Posterior cingulate gyrus (tissue), 11 donors: ENCODE data around the gene OSGIN1.

ENCODE experiments used
- DNase-seq, 10 donors: peaks; one replicate each; pipeline versions ENCODE4 v3.0.0 to v3.0.0-alpha.2; 2020 to 2021; ENCODE audit warnings: mixed read lengths in 3 of 10
- intact Hi-C: fragments of 100-400 bp; cut with DNase I; formaldehyde crosslinking; loops from one replicate; pipeline ENCODE4 v1.15.1; 2023

Gene OSGIN1, protein sequence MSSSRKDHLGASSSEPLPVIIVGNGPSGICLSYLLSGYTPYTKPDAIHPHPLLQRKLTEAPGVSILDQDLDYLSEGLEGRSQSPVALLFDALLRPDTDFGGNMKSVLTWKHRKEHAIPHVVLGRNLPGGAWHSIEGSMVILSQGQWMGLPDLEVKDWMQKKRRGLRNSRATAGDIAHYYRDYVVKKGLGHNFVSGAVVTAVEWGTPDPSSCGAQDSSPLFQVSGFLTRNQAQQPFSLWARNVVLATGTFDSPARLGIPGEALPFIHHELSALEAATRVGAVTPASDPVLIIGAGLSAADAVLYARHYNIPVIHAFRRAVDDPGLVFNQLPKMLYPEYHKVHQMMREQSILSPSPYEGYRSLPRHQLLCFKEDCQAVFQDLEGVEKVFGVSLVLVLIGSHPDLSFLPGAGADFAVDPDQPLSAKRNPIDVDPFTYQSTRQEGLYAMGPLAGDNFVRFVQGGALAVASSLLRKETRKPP

DNA sequence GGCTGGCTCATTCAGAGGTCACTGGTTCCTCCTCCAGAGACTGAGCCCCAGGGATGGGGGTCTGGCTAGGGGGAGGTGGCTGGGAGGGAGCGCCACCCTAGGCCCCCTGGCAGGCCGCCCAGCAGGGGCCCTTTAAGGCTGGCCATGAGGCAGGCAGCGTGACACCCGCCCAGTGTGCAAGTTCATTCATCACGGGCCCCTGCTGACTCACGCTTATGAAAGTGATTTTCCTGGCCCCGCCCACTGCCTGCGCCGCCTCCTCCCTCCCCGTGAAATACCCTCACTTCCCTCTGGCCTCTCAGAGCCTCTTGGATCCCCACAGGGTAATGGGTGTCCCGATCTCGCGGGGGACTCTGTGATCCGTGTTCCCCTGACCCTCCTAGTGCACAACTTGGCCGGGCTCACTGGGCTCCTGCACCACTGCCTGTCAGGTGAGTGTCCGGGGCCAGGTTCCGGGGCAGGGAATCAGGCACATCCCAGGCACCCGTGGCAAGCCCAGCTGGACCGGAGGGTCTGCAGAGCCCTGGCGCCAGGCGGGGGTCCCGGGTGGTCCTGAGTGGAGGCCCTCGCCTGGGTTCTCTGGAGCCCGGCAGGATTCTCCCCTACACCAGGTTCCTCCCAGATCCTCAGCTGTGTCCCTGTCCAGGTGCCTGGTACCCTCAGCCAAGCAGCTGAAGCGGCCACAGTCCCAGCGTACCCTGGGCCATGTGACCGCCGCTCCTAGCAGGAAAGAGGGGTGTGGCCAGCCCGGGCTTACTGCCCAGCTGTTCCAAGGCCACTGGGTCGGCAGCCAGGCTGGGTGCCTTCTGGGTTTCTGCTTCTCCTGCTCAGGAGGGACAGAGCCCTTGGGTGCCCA, at the start of gene OSGIN1:
Gene OSGIN1 (plus strand): TSS at position 301 of the 856 bp plus-strand sequence. CDS start 4,432 bp downstream, outside the sequence.
- peak; percentile 67 to 97 (median 80) for DNase-seq
- intact Hi-C loops, result no loop called here

DNA sequence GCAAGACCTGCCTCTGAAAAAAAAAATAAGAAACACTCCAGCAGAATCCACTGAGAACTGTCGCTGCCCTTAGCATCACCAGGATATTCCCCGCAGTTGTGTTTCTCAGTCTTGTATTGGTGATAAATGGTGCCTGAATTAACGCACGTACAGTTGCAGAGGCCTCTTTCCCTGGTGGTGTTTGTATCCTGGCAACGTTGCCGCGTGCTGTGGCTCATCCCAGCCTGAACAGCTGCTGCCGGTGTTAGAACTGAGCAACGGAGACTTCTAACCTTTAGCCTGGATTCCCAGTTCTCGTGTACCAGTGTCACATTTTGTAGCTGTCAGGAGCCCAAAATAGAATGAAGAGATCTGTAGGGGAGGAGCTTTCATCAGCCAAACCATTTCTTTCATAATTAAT, 49.3 kb upstream of the OSGIN1 start:
- intact Hi-C loops, result no loop called here
- peak in 5 of 10 donors; percentile 30 to 86 (median 34) for DNase-seq

DNA sequence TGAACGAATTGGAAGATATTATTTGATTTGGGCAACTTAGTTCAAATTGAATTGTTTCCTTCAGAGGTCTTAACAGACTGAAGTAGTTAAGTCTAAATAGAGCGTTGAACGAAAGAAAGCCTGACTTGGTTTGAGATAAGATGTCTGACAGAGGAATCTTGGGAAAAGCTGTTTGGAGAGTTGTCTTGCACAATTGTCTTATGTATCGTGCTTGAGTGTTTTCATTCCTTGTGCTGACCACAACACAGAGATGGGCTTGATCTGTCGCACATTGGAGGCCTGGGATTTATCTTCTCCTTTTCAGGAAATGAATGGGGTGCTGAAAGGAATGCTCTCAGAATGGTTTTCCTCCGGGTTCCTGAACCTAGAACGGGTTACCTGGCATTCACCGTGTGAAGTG, 46.4 kb upstream of the OSGIN1 start:
- intact Hi-C loops, result no loop called here
- DNase-seq, result no peak

DNA sequence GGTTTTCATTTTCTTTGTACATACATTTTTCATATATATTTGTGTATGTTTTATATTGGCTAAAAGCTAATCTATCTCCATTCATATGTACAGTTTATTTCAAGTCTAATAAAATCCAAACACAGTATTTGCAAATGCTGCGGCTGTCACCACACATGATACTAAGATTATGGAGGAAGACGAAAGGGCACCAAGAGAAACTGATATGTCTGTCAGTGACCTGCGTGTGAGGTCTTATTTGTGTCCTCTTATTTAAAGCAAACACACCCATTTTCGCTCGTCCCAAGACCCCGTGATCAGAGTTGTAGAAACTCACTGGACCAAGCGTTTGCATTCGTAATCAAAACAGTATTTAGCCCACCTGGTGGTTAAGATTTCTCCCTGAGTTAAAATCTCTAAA, 45.9 kb upstream of the OSGIN1 start:
- no peak for DNase-seq
- intact Hi-C loops, result no loop called here

GRCh38 chr16:83907631-83908250, 45.3 kb upstream of the OSGIN1 start:
- intact Hi-C loops, result no loop called here

GRCh38 chr16:83908798-83909197, 44.2 kb upstream of the OSGIN1 start:
- intact Hi-C loops, result no loop called here
- no peak for DNase-seq

More at GRCh38 chr16:83907631-83908250, 45.3 kb upstream of the OSGIN1 start:
- no peak for DNase-seq

GRCh38 chr16:83911290-83911689, 41.8 kb upstream of the OSGIN1 start:
- intact Hi-C loops, result no loop called here
- no peak for DNase-seq

GRCh38 chr16:83912519-83913244, 40.4 kb upstream of the OSGIN1 start:
- intact Hi-C loops, result no loop called here
- DNase-seq, result no peak

DNA sequence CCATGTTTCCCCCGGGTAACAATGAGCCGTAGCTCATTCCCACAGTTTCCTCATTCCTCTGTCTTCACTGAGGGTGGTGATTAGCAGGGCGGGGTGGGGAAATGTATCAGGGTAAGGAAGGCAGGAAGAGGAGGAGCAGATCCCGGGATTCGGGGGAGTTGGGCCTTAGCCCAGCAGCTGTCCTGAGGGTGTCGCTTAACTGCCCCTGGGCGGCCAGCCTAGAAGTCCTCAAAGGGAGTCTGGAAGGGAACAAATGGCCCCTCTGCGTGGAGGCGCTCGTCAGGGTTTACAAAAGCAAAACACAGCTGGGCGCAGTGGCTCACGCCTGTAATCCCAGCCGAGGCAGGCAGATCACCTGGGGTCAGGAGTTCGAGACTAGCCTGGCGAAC, 39.8 kb upstream of the OSGIN1 start:
- intact Hi-C loops, result no loop called here
- peak in 1 of 10 donors; percentile 59 for DNase-seq

- DNase-seq, result no peak
- intact Hi-C loops, result no loop called here
Observed at GRCh38 chr16:83914091-83914710, 38.8 kb upstream of the OSGIN1 start.

DNA sequence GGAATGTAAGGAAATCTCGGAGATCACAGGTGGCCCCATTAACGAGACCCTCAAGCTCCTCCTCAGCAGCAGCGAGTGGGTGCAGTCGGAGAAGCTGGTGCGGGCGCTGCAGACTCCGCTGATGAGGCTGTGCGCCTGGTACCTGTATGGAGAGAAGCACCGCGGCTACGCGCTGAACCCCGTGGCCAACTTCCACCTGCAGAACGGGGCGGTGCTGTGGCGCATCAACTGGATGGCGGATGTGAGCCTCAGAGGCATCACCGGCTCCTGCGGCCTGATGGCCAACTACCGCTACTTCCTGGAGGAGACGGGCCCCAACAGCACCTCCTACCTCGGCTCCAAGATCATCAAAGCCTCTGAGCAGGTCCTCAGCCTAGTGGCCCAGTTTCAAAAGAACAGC, 38.0 kb upstream of the OSGIN1 start:
- intact Hi-C loops, result no loop called here
- peak in 1 of 10 donors; percentile 62 for DNase-seq

DNA sequence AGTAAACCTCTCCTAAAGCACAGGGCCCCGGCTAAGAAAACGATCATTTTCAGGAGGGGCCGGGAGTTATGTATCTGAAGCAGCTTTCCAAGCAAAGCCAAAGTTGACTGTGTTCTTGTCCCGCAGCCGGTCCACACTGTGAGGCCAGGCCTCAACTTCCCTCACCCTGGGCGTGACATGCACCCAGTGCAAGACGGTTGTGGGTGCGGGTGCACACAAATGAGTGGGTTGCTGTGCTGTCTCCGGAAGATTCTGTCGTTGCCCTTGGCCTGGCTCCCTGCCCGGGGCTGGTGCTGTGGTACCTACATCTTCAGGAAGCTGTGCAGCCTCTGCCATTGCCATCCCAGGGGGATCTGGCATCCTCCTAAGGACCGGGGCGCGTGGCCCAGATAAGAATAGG, 37.5 kb upstream of the OSGIN1 start:
- intact Hi-C loops, result no loop called here
- DNase-seq, result peak in 1 of 10 donors; percentile 55

GRCh38 chr16:83917152-83918120, 35.6 kb upstream of the OSGIN1 start:
- DNase-seq, result peak in 2 of 10 donors; percentile 47 to 78

DNA sequence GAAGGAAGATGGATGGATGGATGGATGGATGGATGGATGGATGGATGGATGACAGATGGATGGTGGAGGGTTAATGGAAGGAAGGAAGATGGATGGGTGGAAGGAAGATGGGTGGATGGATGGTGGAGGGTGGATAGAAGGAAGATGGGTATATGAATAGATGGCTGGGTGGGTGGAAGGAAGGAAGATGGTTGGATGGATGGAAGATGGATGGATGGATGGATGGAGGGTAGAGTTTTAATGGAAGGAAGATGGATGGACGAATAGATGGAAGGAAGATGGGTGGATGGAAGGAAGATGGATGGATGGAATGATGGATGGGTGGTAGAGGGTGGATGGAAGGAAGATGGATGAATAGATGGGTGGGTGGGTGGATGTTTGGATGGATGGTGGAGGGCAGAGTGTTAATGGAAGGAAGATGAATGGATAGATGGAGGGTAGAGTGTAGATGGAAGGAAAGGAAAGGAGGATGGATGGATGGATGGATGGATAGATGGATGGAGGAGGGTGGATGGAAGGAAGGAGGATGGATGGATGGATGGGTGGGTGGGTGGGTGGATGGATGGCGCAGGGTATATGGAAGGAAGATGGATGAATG, 32.0 kb upstream of the OSGIN1 start:
- intact Hi-C loops, result no loop called here
- no peak for DNase-seq

More at GRCh38 chr16:83917152-83918120, 35.6 kb upstream of the OSGIN1 start:
- intact Hi-C loops, result no loop called here

DNA sequence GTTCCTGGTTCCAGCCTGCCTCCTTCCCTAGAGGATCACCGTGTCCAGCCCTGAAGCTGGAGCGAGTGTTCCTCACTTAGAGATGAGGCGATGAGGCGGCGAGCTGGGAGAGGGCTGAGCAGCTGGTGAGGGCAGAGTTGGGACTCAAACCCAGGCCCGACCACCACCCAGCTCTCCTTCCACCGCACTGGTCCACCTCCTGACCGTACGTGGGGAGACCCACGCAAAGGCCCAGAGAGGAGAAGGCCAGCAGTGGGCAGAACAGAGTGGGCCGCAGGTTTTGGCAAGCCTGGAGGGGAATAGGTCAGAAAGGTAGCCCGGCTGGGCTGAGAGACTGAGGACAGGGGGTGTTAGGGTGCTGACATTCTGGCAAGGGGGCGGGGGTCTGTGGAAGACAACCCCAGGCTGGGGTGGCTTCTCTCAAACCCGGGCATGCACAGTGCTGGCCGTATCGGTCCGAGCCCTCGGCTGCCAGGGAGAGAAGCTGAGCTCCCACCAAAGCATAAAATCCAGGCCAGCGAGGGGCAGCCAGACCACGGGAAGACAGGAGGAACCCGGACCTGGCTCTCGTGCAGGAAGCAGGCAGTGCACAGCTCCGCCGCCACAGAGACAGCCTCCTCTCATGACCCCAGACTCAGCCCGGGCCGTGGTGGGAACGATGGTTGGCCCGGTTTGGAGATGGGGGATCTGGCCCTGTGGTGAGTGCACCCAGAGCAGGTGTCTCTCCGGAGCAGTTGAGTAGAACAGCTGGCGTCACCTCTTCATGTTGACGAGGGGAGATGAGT, 29.3 kb upstream of the OSGIN1 start:
- intact Hi-C loops, result no loop called here
- DNase-seq, result peak in 3 of 10 donors; percentile 58 to 85 (median 80)

- peak in 3 of 10 donors; percentile 32 to 68 (median 65) for DNase-seq
- intact Hi-C loops, result no loop called here
Observed at GRCh38 chr16:83924686-83925085, 28.4 kb upstream of the OSGIN1 start.
